Activated gamma-delta T cell treated with anti-CD3 and anti-CD28 coated beads, Interleukin-2, amount 50 U/mL, for 16 hours (primary cell): Measurements from ENCODE around the gene TIMELESS.
"Not testable (repeated sequence)": the region's sequence is repeated elsewhere in the genome, so short reads cannot be mapped to it uniquely, and the experiment has no call there.

Source experiments
- DNase-seq: peaks from one replicate; pipeline ENCODE4 v3.0.0-alpha.2; 2020; ENCODE audit warnings: low read depth

The TIMELESS gene

GRCh38 chr12:56448860-56449621 lies at the start of gene TIMELESS:
Gene TIMELESS, minus strand, starts transcription at chr12:56449426. Its CDS starts 15,256 bp downstream, at chr12:56434170.
- peak; percentile 71 for DNase-seq

- DNase-seq: not testable (repeated sequence)
These were observed 49.1 kb upstream of the TIMELESS start for GRCh38 chr12:56498126-56498902.

GRCh38 chr12:56496704-56497103 lies 47.5 kb upstream of the TIMELESS start:
- peak; percentile 48 for DNase-seq

GRCh38 chr12:56494481-56494880 lies 45.3 kb upstream of the TIMELESS start:
- DNase-seq: not testable (repeated sequence)

- DNase-seq: not testable (repeated sequence)
These were observed 44.8 kb upstream of the TIMELESS start for GRCh38 chr12:56494106-56494415.

GRCh38 chr12:56493409-56494105 lies 44.3 kb upstream of the TIMELESS start:
- not testable (repeated sequence) for DNase-seq

GRCh38 chr12:56490360-56490759 lies 41.1 kb upstream of the TIMELESS start:
- DNase-seq: no peak

GRCh38 chr12:56488041-56488955 lies 39.1 kb upstream of the TIMELESS start, which contains the start of gene GLS2:
Gene GLS2, minus strand, starts transcription at chr12:56488161. Its CDS starts 43 bp downstream, at chr12:56488118.
- DNase-seq: peak; percentile 48

- DNase-seq: peak; percentile 5
These were observed 38.3 kb upstream of the TIMELESS start for GRCh38 chr12:56487448-56488040.

GRCh38 chr12:56486694-56487093 lies 37.5 kb upstream of the TIMELESS start:
- DNase-seq: no peak

- DNase-seq: no peak
These were observed 35.3 kb upstream of the TIMELESS start for GRCh38 chr12:56484566-56484965.

GRCh38 chr12:56479625-56480024 lies 30.4 kb upstream of the TIMELESS start:
- DNase-seq: no peak

- DNase-seq: no peak
These were observed 28.4 kb upstream of the TIMELESS start for GRCh38 chr12:56477521-56478225.

- no peak for DNase-seq
These were observed 27.8 kb upstream of the TIMELESS start for GRCh38 chr12:56476972-56477432.

- no peak for DNase-seq
These were observed 26.9 kb upstream of the TIMELESS start for GRCh38 chr12:56476143-56476542.

GRCh38 chr12:56474389-56474788 lies 25.2 kb upstream of the TIMELESS start:
- no peak for DNase-seq

GRCh38 chr12:56469007-56469930 lies 20.0 kb upstream of the TIMELESS start:
- no peak for DNase-seq

- DNase-seq: peak; percentile 90
These were observed 19.2 kb upstream of the TIMELESS start, which contains the start of gene SPRYD4 for GRCh38 chr12:56468216-56469006. Gene SPRYD4, plus strand, starts transcription at chr12:56468578. Its CDS starts 14 bp downstream, at chr12:56468592.
